Stimulated activated CD4-positive, alpha-beta T cell treated with anti-CD3 and anti-CD28 coated beads, Interleukin-4, amount 100 ng/mL, for 1 hour (primary cell): ENCODE measurements around the gene MYDGF.
A peak's percentile ranks its signal among the peaks of the same experiment; 100 is the strongest.

ENCODE experiments used
- DNase-seq: peaks from one replicate; pipeline ENCODE4 v3.0.0-alpha.2; 2020

Gene MYDGF

GRCh38 chr19:4640247-4641000, 29.7 kb downstream of the MYDGF start:
- no peak for DNase-seq

- DNase-seq = no peak
Observed at GRCh38 chr19:4639531-4640246, 30.5 kb downstream of the MYDGF start.

- peak; percentile 99 for DNase-seq
Observed at GRCh38 chr19:4638828-4639530, 31.2 kb downstream of the MYDGF start, which contains the start of gene TNFAIP8L1. TSS of gene TNFAIP8L1 (plus strand) at chr19:4639516. CDS start at chr19:4651870, 12,354 bp downstream.

GRCh38 chr19:4638317-4638716, 31.8 kb downstream of the MYDGF start:
- no peak for DNase-seq

- DNase-seq = no peak
Observed at GRCh38 chr19:4636761-4637160, 33.4 kb downstream of the MYDGF start.

GRCh38 chr19:4636151-4636717, 33.9 kb downstream of the MYDGF start:
- peak; percentile 80 for DNase-seq

- no peak for DNase-seq
Observed at GRCh38 chr19:4635754-4636116, 34.4 kb downstream of the MYDGF start.

GRCh38 chr19:4633140-4633967, 36.8 kb downstream of the MYDGF start:
- peak; percentile 38 for DNase-seq

GRCh38 chr19:4624733-4625362, 45.3 kb downstream of the MYDGF start:
- DNase-seq = no peak

- DNase-seq = no peak
Observed at GRCh38 chr19:4624301-4624700, 45.8 kb downstream of the MYDGF start.

GRCh38 chr19:4622695-4623421, 47.3 kb downstream of the MYDGF start:
- no peak for DNase-seq

- no peak for DNase-seq
Observed at GRCh38 chr19:4620675-4621074, 49.5 kb downstream of the MYDGF start.

GRCh38 chr19:4619668-4620294, 50.4 kb downstream of the MYDGF start:
- no peak for DNase-seq

- DNase-seq = no peak
Observed at GRCh38 chr19:4618019-4618418, 52.1 kb downstream of the MYDGF start.

GRCh38 chr19:4613254-4613751, 56.8 kb downstream of the MYDGF start:
- no peak for DNase-seq

- DNase-seq = no peak
Observed at GRCh38 chr19:4609878-4610511, 60.1 kb downstream of the MYDGF start.
